Suprapubic skin (tissue), 4 donors: ENCODE data around the gene CEBPG. TPM values are rescaled to one million over a fixed set of nuclear protein-coding genes. Genes with fewer than 3 reads are reported as not detected.

Experiments used
- DNase-seq, 2 donors: peaks; one replicate each; pipeline ENCODE4 v3.0.0-alpha.2; 2019; ENCODE audit warnings: low spot score in 2 of 2
- H3K27ac ChIP-seq: fragments of 200-600 bp; sonication (generic); one replicate; pipeline ENCODE4 v1.5.1; 2019
- H3K27me3 ChIP-seq: fragments of 200-600 bp; sonication (generic); one replicate; pipeline ENCODE4 v1.5.1; 2019
- H3K36me3 ChIP-seq: fragments of 200-600 bp; sonication (generic); one replicate; pipeline ENCODE4 v1.5.1; 2019
- H3K4me1 ChIP-seq: fragments of 200-600 bp; sonication (generic); one replicate; pipeline ENCODE4 v1.5.1; 2019
- H3K4me3 ChIP-seq: fragments of 200-600 bp; sonication (generic); one replicate; pipeline ENCODE4 v1.5.1; 2019; ENCODE audit warnings: mild to moderate bottlenecking
- H3K9me3 ChIP-seq: fragments of 200-600 bp; sonication (generic); one replicate; pipeline ENCODE4 v1.5.1; 2019
- CTCF ChIP-seq, 2 donors: fragments of 200-600 bp in 1 of 2; fragments of 450-650 bp in 1 of 2; sonication (generic) in 1 of 2; IDR thresholded peaks; one replicate each; pipeline ENCODE4 v1.5.1; 2016 to 2019; ENCODE audit warnings: antibody characterized with exemption in 2 of 2, mild to moderate bottlenecking in 1 of 2, moderate library complexity in 1 of 2
- EP300 ChIP-seq: sonication (generic); formaldehyde crosslinking; IDR thresholded peaks from one replicate; pipeline ENCODE4 v1.6.1; 2017; ENCODE audit warnings: antibody characterized with exemption
- POLR2A ChIP-seq, 2 donors: fragments of 450-650 bp; IDR thresholded peaks; one replicate each; pipeline ENCODE4 v1.6.1; 2017; ENCODE audit warnings: antibody characterized with exemption in 2 of 2, mild to moderate bottlenecking in 2 of 2, moderate library complexity in 2 of 2
- POLR2AphosphoS5 ChIP-seq, 3 donors: sonication (generic); formaldehyde crosslinking; IDR thresholded peaks; one replicate each; pipeline ENCODE4 v1.6.1; 2017; ENCODE audit warnings: antibody characterized with exemption in 3 of 3
- WGBS: methylation state at CpG from one replicate; pipeline ENCODE4 v1.1.5; 2018; 5-methylcytosine and 5-hydroxymethylcytosine counted together
- total RNA-seq, 4 donors: library from RNA; depleted of rRNA; stranded (reverse); fragments of >200 nt; gene quantifications; one replicate each; pipeline ENCODE4 v1.1.0, GENCODE V29; 2016

CEBPG gene
- total RNA-seq, 4 donors from 2014 or later = 37.7 to 63.0 (median 45.2) TPM

DNA sequence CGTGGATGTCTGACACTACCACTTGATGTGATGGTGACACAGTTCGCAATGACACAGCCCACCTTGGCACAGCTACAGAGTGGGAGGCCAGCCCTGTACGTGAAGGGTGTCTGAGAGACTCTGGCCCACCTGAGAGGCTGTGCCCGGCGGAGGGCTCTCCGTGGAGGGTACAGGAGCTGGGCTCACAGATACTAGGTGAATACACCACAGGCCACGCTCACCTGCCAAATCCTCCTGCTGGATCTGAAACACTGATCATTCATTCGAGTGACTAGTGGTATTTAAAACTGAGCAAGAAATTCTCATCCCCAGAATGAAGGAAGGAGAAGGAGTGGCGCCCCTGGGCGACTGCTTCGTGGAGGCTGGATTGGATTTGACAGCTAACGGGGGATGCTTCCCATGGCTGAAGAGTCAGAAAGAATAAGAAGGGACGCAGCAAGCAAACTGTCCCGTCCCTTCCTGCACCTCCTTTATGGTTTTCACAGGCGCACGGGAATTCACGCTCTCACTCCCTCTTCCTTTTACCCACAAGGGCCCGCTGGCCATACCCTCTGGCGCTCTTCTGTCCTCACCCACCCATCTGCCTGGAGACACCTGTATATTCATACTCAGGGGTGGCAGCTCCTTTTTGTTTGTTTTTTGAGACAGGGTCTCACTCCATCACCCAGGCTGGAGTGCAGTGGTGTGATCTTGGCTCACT, 25.0 kb downstream of the CEBPG start:
- no peak overlapping the region for H3K27ac ChIP-seq
- 89% methylated on average over 19 of the region's 19 CpGs for WGBS
- H3K4me1 ChIP-seq = peaks cover 29% of the 10 kb centered on the region
- H3K9me3 ChIP-seq = no peaks in the 10 kb centered on the region
- H3K27me3 ChIP-seq = no peaks in the 10 kb centered on the region
- no peak overlapping the region for H3K4me3 ChIP-seq
- H3K36me3 ChIP-seq = no peaks in the 10 kb centered on the region
- peak in 1 of 2 donors; percentile 55 for DNase-seq
- no peak for TF ChIP-seq POLR2A (IDR thresholded peaks at IDR 0.05)
- no peak for TF ChIP-seq POLR2AphosphoS5 (IDR thresholded peaks at IDR 0.05)
- no peak for TF ChIP-seq CTCF (IDR thresholded peaks at IDR 0.05)
- no peak for TF ChIP-seq EP300

DNA sequence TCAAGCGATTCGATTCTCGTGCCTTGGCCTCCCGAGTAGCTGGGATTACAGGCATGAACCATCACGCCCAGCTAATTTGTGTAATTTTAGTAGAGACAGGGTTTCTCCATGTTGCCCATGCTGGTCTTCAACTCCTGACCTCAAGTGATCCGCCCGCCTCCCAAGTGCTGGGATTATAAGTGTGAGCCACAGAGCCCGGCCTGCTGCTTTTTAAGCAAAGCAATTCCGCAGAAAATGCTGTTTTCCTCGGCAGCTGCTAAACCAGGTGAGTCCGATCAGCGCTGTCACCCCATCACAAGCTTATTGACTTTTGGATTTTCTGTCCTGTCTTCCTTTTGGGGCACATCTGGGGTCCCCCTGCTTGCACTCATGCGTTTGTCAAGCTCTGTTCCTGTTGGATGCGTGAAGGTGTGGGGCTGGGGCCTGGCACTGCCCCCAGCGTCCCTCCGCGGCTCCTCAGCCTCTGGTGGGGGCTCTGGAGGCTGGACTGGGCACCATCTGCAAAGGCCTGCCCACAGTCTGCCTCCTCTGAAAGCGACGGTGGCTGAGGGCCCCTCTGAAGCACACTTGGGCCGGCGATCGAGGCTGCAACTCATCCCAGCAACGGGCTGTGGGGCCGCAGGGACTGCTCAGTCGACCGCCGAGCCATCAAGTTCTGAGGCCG, 25.7 kb downstream of the CEBPG start:
- no peaks in the 10 kb centered on the region for H3K36me3 ChIP-seq
- DNase-seq = peak in 1 of 2 donors; percentile 46
- WGBS = 94% methylated on average over 16 of the region's 28 CpGs
- no peaks in the 10 kb centered on the region for H3K27me3 ChIP-seq
- H3K4me1 ChIP-seq = peaks cover 22% of the 10 kb centered on the region
- TF ChIP-seq EP300 = no peak
- no peak for TF ChIP-seq CTCF (IDR thresholded peaks at IDR 0.05)
- TF ChIP-seq POLR2AphosphoS5 (IDR thresholded peaks at IDR 0.05) = no peak
- H3K27ac ChIP-seq = no peak overlapping the region
- H3K4me3 ChIP-seq = no peak overlapping the region
- H3K9me3 ChIP-seq = no peaks in the 10 kb centered on the region

DNA sequence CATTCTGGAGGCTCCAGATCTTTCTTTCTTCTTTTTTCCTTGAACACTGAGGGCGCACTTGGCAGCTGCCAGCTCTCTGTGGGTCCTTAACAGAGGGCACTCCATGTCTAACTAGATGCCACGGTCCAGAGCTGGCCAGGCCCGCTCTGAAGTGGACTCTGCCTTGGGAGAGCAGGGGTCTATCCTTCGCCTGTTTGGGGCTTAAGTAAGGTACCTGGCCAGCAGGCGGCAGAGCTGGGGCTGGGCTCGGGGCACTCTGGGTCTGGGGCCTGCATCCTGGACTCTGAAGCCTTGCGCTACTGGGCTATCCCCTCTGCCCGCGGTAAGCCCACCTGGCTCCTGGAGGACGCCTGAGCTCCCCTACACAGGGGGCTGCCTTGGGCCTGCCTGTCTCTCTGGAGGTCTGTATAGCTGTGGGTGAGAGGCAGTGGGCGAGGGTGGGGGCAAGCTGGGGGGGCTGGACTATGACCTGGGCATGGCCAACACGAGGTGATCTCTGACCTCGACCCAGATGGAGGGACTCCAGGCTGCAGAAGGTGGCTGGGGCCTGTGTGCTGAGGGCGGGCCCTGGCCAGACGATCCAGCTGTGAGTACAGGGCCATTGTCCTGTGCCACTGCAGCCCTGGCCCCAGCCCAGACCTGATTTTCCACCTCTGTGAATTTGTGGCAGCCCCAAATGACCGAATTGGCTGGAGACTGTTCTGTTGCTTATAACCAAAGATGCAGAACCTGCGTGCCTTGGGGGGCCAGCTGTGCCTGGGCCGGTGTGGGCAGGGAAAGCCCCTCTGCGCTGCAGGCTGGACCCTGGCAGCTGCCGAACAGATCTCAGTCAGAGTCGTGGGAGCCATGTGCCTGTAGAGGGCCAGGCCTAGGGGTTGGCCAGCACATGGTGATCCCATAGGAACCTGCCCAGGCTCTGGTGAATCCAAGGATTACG, 26.5 kb downstream of the CEBPG start:
- WGBS = 93% methylated on average over 21 of the region's 22 CpGs
- DNase-seq = peak in 1 of 2 donors; percentile 44
- no peak overlapping the region for H3K27ac ChIP-seq
- peaks cover 14% of the 10 kb centered on the region for H3K4me1 ChIP-seq
- H3K27me3 ChIP-seq = no peaks in the 10 kb centered on the region
- no peak for TF ChIP-seq EP300
- no peak overlapping the region for H3K4me3 ChIP-seq
- no peaks in the 10 kb centered on the region for H3K36me3 ChIP-seq
- H3K9me3 ChIP-seq = no peaks in the 10 kb centered on the region

- Histone ChIP-seq H3K9me3 (no peaks in the 10 kb centered on the region), H3K36me3 (no peaks in the 10 kb centered on the region), H3K4me3 (no peak overlapping the region), H3K27ac (no peak overlapping the region), H3K4me1 (peaks cover 14% of the 10 kb centered on the region), H3K27me3 (no peaks in the 10 kb centered on the region)
- TF ChIP-seq POLR2AphosphoS5 (IDR thresholded peaks at IDR 0.05) (no peak), CTCF (IDR thresholded peaks at IDR 0.05) (no peak), POLR2A (IDR thresholded peaks at IDR 0.05) (no peak), EP300 (no peak)
- 93% methylated on average over 6 of the region's 24 CpGs for WGBS
- DNase-seq = peak in 1 of 2 donors; percentile 63
Measured at GRCh38 chr19:33400856-33401682, 27.6 kb downstream of the CEBPG start.
